CD4-positive, alpha-beta T cell (primary cell): ENCODE data around the gene ZNF438. TPM values are rescaled to one million over a fixed set of nuclear protein-coding genes. Genes with fewer than 3 reads are reported as not detected.
"Not testable (repeated sequence)": the region's sequence is repeated elsewhere in the genome, so short reads cannot be mapped to it uniquely, and the experiment has no call there.

Source experiments
- ATAC-seq: fragments of 200-7000 bp; cut with Tn5 transposase; one replicate; pipeline ENCODE4 v1.10.0; 2022; ENCODE audit warnings: mild to moderate bottlenecking; ENCODE audit not compliant: poor library complexity
- CTCF ChIA-PET: fragments of 350-600 bp; sonication (Branson Sonifier 250); formaldehyde crosslinking; loops from one replicate; lab custom pipeline; 2021; ENCODE audit warnings: antibody characterized with exemption, inconsistent platforms; lab: Charles Lee
- POLR2A ChIA-PET: fragments of 350-600 bp; sonication (Branson Sonifier 250); formaldehyde crosslinking; loops from one replicate; lab custom pipeline; 2021; ENCODE audit warnings: antibody characterized with exemption, inconsistent platforms; lab: Charles Lee
- DNase-seq, 14 experiments: peaks; one replicate each; pipeline ENCODE4 v3.0.0-alpha.2; 2013 to 2020; ENCODE audit warnings: mixed read lengths in 2 of 14
- H3K27ac ChIP-seq, 2 donors: one replicate each; pipeline versions ENCODE4 v1.5.1 to v1.7.0; 2013; ENCODE audit warnings: low read length in 2 of 2, low read depth in 1 of 2, mild to moderate bottlenecking in 1 of 2
- H3K27me3 ChIP-seq, 2 experiments: 1 replicate in 1 of 2; 2 replicates in 1 of 2; pipeline versions ENCODE4 v1.6.1 to v1.7.0; 2013; ENCODE audit warnings: low read length in 2 of 2, control low read depth in 1 of 2, mild to moderate bottlenecking in 1 of 2, moderate library complexity in 1 of 2; ENCODE audit not compliant: insufficient read depth in 2 of 2, control insufficient read depth in 1 of 2
- H3K36me3 ChIP-seq: one replicate; pipeline ENCODE4 v1.6.1; 2013; ENCODE audit warnings: low read length, control low read depth; ENCODE audit not compliant: insufficient read depth
- H3K4me1 ChIP-seq: one replicate; pipeline ENCODE4 v1.6.1; 2013; ENCODE audit warnings: low read length, control low read depth; ENCODE audit not compliant: insufficient read depth
- H3K4me3 ChIP-seq: one replicate; pipeline ENCODE4 v1.5.1; 2013; ENCODE audit warnings: mild to moderate bottlenecking, low read length, moderate library complexity
- H3K9me3 ChIP-seq, 2 experiments: 1 replicate in 1 of 2; 2 replicates in 1 of 2; pipeline versions ENCODE4 v1.6.1 to v1.7.0; 2013; ENCODE audit warnings: low read length in 2 of 2, mild to moderate bottlenecking in 2 of 2, control low read depth in 1 of 2, moderate library complexity in 1 of 2; ENCODE audit not compliant: control insufficient read depth in 1 of 2, insufficient read depth in 1 of 2
- H3K27ac Mint-ChIP-seq: one replicate; pipeline ENCODE4 v1.8.0; 2020; ENCODE audit warnings: mixed read lengths
- H3K27me3 Mint-ChIP-seq: one replicate; pipeline ENCODE4 v1.8.0; 2021; ENCODE audit warnings: mixed read lengths
- H3K36me3 Mint-ChIP-seq: one replicate; pipeline ENCODE4 v1.8.0; 2021; ENCODE audit warnings: low read depth, mixed read lengths
- H3K4me1 Mint-ChIP-seq: one replicate; pipeline ENCODE4 v1.8.0; 2021; ENCODE audit warnings: low read depth, mixed read lengths
- H3K4me3 Mint-ChIP-seq: one replicate; pipeline ENCODE4 v1.8.0; 2020; ENCODE audit warnings: mild to moderate bottlenecking, mixed read lengths
- H3K9me3 Mint-ChIP-seq: one replicate; pipeline ENCODE4 v1.8.0; 2020; ENCODE audit warnings: mixed read lengths
- CTCF ChIP-seq: fragments of 200-600 bp; IDR thresholded peaks from one replicate; pipeline ENCODE4 v1.8.0; 2022; ENCODE audit warnings: antibody characterized with exemption, mild to moderate bottlenecking
- intact Hi-C, 2 experiments: fragments of 100-400 bp; cut with DNase I in 1 of 2; cut with micrococcal nuclease in 1 of 2; formaldehyde crosslinking; loops; one replicate each; pipeline versions ENCODE4 v1.15.1 to v1.9.0; 2023 to 2025; cut with DNase I, micrococcal nuclease
- total RNA-seq, 174 experiments: library from RNA in 2 of 174; stranded (reverse) in 2 of 174; gene quantifications; one replicate each; pipeline ENCODE4 v1.2.3 and lab custom pipeline; 2021 to 2026

ZNF438 gene
- total RNA-seq, 2 experiments from 2014 or later = 1.9 to 2.0 TPM

- ChIA-PET CTCF (no interaction called here), POLR2A (no interaction called here)
- DNase-seq (no peak), ATAC-seq (no peak)
- H3K4me3 Mint-ChIP-seq = no peak overlapping the region
- Histone ChIP-seq H3K4me1 (no peaks in the 10 kb centered on the region), H3K36me3 (no peaks in the 10 kb centered on the region), H3K27ac (no peak overlapping the region), H3K27me3 (no peaks in the 10 kb centered on the region), H3K9me3 (peaks cover 0 to 8% of the 10 kb centered on the region in 2 experiments), H3K4me3 (no peak overlapping the region)
- intact Hi-C loops = no loop called here
- H3K4me1 Mint-ChIP-seq = no peaks in the 10 kb centered on the region
- H3K9me3 Mint-ChIP-seq = peaks cover 2% of the 10 kb centered on the region
- H3K36me3 Mint-ChIP-seq = peaks cover 59% of the 10 kb centered on the region
- TF ChIP-seq CTCF = no peak
- no peak overlapping the region for H3K27ac Mint-ChIP-seq
- no peaks in the 10 kb centered on the region for H3K27me3 Mint-ChIP-seq
These were observed 128.1 kb downstream of the ZNF438 start for GRCh38 chr10:30903397-30904138.

DNA sequence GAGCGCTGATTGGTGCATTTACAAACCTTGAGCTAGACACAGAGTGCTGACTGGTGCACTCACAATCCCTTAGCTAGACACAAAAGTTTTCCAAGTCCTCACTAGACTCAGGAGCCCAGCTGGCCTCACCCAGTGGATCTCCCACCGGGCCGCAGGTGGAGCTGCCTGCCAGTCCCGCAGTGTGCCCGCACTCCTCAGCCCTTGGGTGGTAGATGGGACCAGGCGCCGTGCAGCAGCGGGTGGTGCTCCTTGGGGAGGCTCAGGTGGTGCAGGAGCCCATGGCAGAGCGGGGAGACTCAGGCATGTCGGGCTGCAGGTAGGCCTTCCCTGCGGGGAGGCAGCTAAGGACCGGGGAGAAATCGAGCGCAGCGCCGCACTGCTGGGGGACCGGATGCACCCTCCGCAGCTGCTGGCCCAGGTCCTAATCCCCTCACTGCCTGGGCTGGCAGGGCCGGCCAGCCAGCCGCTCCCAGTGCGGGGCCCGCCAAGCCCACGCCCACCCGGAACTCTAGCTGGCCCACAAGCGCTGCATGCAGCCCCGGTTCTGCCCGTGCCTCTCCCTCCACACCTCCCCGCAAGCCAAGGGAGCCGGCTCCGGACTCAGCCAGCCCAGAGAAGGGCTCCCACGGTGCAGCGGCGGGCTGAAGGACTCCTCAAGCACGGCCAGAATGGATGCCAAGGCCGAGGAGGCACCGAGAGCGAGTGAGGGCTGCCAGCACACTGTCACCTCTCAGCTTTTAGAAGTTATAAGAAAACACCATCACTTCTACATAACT, 128.9 kb downstream of the ZNF438 start:
- no peak overlapping the region for H3K4me3 ChIP-seq
- Mint-ChIP-seq H3K27ac (no peak overlapping the region), H3K9me3 (peaks cover 2% of the 10 kb centered on the region), H3K27me3 (no peaks in the 10 kb centered on the region), H3K4me1 (no peaks in the 10 kb centered on the region), H3K36me3 (peaks cover 52% of the 10 kb centered on the region), H3K4me3 (no peak overlapping the region)
- H3K4me1 ChIP-seq = no peaks in the 10 kb centered on the region
- TF ChIP-seq CTCF = no peak
- DNase-seq (no peak), ATAC-seq (no peak)
- no peaks in the 10 kb centered on the region for H3K27me3 ChIP-seq
- ChIA-PET POLR2A (no interaction called here), CTCF (no interaction called here)
- no peak overlapping the region for H3K27ac ChIP-seq
- no peaks in the 10 kb centered on the region for H3K36me3 ChIP-seq
- peaks cover 0 to 8% of the 10 kb centered on the region in 2 experiments for H3K9me3 ChIP-seq
- intact Hi-C loops = no loop called here

GRCh38 chr10:30901487-30901886, 130.2 kb downstream of the ZNF438 start:
- DNase-seq, H3K36me3 ChIP-seq, H3K9me3 Mint-ChIP-seq, H3K4me1 Mint-ChIP-seq, H3K27ac Mint-ChIP-seq, intact Hi-C loops, POLR2A ChIA-PET, CTCF ChIA-PET, H3K27ac ChIP-seq, H3K27me3 Mint-ChIP-seq, ATAC-seq, H3K9me3 ChIP-seq, H3K4me3 Mint-ChIP-seq, H3K4me3 ChIP-seq, H3K4me1 ChIP-seq, H3K27me3 ChIP-seq: not testable (repeated sequence)
- peaks cover 40% of the 10 kb centered on the region for H3K36me3 Mint-ChIP-seq
